ENCODE measurements around the gene GOLGA6B. TPM values are rescaled to one million over a fixed set of nuclear protein-coding genes. Genes with fewer than 3 reads are reported as not detected.

Gene GOLGA6B
- total RNA-seq, 5 donors from 2014 or later (not counting 1 experiment from before 2014, with no cell fraction given), result 0.47 TPM; not detected in 4

DNA sequence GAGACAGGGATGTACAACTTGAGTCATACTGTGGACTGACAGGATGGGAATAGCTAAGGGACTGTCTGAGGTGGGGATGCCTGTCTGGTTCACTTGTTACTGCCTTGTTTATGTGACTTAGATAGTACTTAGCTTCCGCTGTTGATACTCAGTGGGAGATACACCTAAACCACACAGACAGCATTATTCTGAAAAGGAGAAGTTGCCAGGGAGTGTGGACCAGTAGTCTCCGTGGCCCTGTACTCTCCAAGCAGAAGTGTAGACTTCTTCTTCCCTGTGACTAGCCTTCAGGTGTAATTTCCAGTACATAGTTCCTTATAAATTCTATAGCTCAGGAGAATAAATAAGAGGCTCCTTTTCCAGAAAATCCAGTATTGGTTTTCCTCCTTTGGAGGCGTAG, 26.4 kb downstream of the GOLGA6B start:
- no peak for ATAC-seq (replicated peaks in 1 of 4)
- Mint-ChIP-seq H3K36me3 (no peaks in the 10 kb centered on the region), H3K9me3 (no peaks in the 10 kb centered on the region), H3K27me3 (peaks cover 21 to 25% of the 10 kb centered on the region in 2 donors), H3K4me3 (no peak overlapping the region), H3K4me1 (peaks cover 6 to 10% (median 7%) of the 10 kb centered on the region in 3 donors), H3K27ac (no peak overlapping the region)
- no CpG with 5 or more reads among the region's 3 CpGs for WGBS (ENCODE audit: insufficient coverage)
- Histone ChIP-seq H3K27ac (ENCODE audit: low read length) (no peak overlapping the region), H3K4me3 (ENCODE audit: control insufficient read depth in 1 of 2, extremely low read depth in 1 of 2, low read length in 1 of 2) (no peak overlapping the region), H3K27me3 (replicated peaks in 1 of 2; ENCODE audit: control insufficient read depth in 2 of 2, extremely low read depth in 1 of 2, insufficient read depth in 2 of 2, low read length in 1 of 2) (peaks cover 0 to 19% of the 10 kb centered on the region in 2 experiments), H3K9me3 (no peaks in the 10 kb centered on the region), H3K36me3 (ENCODE audit: control insufficient read depth in 2 of 2, extremely low read depth in 1 of 2, insufficient read depth in 1 of 2, low read length in 1 of 2) (no peaks in the 10 kb centered on the region), H3K4me1 (ENCODE audit: control insufficient read depth in 1 of 2, extremely low read depth in 1 of 2, insufficient read depth in 2 of 2, low read length in 2 of 2) (peaks cover 0 to 8% of the 10 kb centered on the region in 2 experiments)
- no peak for DNase-seq
- CTCF ChIA-PET, result interaction anchor here (0.6 to 1.1 kb wide), 3 partner anchors 10 to 1283 kb away, joined by 3 to 4 read pairs (median 3); no protein-coding TSS in a partner anchor
- POLR2A ChIA-PET, result interaction anchor here in 1 of 2 donors (0.6 kb wide), 1 partner anchor 173 kb away, joined by 4 read pairs; no protein-coding TSS in a partner anchor

DNA sequence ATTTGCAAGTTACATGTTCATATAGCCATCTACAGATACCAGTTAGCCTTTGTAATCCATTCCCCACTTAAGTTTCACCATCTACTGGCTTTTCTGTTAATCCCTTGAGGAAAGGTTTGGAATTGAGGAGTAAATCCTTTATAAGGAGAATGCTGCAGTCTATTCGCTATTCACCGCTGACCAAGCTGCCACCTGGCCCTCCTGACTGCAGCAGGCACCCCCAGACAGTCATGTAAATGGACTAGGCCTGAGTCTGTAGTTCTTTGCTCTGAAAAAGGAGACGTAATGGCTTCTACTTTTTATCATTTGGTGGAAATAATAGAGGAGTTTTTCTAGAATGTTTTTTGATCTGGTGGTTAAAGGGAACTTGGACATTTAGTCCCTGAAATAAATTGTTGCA, 28.3 kb downstream of the GOLGA6B start:
- WGBS (ENCODE audit: insufficient coverage), result 80% methylated on average over 1 of the region's 3 CpGs
- no peaks in the 10 kb centered on the region for H3K9me3 ChIP-seq

DNA sequence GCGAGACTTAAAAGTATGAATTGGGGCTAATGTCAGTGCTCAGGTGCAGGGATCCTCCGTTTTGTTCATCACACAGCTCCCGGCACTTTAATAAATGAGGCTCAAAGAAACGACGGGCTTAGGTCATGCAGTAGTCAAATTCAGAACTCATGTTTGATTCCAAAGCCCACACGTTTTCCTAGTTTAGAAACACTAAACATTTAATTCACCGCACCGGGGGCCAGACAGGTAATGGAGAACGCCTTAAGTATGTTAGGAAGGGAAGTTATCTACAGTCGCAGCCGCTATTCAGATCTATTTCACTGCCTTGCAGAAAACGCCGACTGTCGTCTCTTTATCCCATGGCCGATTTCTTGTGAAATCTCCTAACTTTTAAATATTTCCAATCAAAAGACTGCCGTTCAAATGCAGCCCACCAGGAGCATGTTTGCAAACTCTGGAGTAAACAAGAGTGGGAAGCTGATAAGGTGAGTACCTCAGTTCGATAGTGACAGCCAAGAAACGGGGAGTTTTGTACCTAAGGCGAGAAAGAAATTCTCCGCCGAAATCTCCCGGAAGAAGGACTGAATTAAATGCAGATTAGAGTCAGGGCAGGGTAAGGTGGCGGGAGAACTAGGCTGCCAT, 30.9 kb downstream of the GOLGA6B start:
- H3K36me3 Mint-ChIP-seq, result no peaks in the 10 kb centered on the region

More for the DNA sequence above, 28.3 kb downstream of the GOLGA6B start:
- Histone ChIP-seq H3K36me3 (ENCODE audit: control insufficient read depth in 2 of 2, extremely low read depth in 1 of 2, insufficient read depth in 1 of 2, low read length in 1 of 2) (no peaks in the 10 kb centered on the region), H3K27ac (ENCODE audit: low read length) (no peak overlapping the region), H3K4me3 (ENCODE audit: control insufficient read depth in 1 of 2, extremely low read depth in 1 of 2, low read length in 1 of 2) (no peak overlapping the region), H3K4me1 (ENCODE audit: control insufficient read depth in 1 of 2, extremely low read depth in 1 of 2, insufficient read depth in 2 of 2, low read length in 2 of 2) (peaks cover 0 to 14% of the 10 kb centered on the region in 2 experiments), H3K27me3 (replicated peaks in 1 of 2; ENCODE audit: control insufficient read depth in 2 of 2, extremely low read depth in 1 of 2, insufficient read depth in 2 of 2, low read length in 1 of 2) (peaks cover 0 to 13% of the 10 kb centered on the region in 2 experiments)
- Mint-ChIP-seq H3K4me3 (no peak overlapping the region), H3K27me3 (peaks cover 9 to 11% of the 10 kb centered on the region in 2 donors), H3K36me3 (no peaks in the 10 kb centered on the region), H3K4me1 (peaks cover 14 to 19% (median 17%) of the 10 kb centered on the region in 3 donors), H3K27ac (no peak overlapping the region), H3K9me3 (no peaks in the 10 kb centered on the region)
- DNase-seq (no peak), ATAC-seq (replicated peaks in 1 of 4) (no peak)
- ChIA-PET POLR2A (interaction anchor here in 1 of 2 donors (0.6 kb wide), 1 partner anchor 552 kb away, joined by 4 read pairs; no protein-coding TSS in a partner anchor), CTCF (no interaction called here)

DNA sequence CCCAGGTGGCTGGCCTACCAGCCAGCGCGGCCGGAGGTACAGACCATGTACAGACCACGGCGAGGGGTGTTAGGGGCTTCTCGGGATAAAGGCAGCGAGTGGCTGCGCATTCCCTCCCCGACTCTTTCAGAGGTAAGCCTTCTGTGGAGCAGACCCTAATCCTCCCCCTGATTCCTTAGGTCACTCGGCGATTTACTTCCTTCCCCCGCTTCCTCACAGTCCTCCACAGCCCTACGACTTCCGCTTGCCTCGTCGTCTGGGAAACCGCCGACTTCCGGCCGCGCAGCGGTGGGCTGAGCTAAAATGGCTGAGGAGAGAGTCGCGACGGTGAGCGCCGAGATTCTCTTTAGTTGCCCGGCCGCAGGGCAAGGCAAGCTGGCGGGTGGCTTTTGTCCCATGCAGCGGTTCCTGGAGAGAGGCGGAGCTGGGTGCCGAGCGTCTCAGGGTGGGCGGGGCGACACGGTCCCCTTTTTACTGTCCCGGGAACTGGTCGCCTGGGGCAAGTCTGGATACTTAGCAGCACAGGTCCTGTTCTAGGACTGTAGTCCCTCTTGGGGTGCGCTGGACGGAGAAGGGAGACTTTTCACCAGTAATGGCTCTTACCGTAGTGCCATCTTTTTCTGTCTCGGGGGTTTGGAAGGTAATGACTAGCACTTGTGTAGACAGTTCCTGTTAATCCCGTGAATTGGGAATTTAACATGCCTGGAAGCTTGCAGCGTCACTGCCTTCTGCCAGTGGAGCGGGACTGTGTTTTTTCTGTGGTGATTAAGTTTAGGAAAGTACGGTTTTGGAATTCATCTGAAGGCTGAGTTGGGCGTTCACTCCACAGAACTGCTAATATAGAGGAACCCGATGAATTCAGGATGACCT, 31.7 kb downstream of the GOLGA6B start, which contains the start of the genes BBS4 and HIGD2B:
TSS of gene BBS4 (plus strand) at position 283 of the 870 bp plus-strand sequence. CDS start at position 304, 21 bp downstream.
TSS of gene HIGD2B (minus strand) at position 258 of the 870 bp plus-strand sequence. CDS start 9,808 bp downstream, outside the sequence.
- Mint-ChIP-seq H3K4me3 (peak within 1 kb of the TSS; percentile 96 to 98 (median 98)), H3K9me3 (no peaks in the 10 kb centered on the region), H3K27ac (peak within 1 kb of the TSS; percentile 92 to 93), H3K36me3 (no peaks in the 10 kb centered on the region), H3K4me1 (peaks cover 14 to 24% (median 19%) of the 10 kb centered on the region in 3 donors), H3K27me3 (no peaks in the 10 kb centered on the region)
- Histone ChIP-seq H3K4me3 (ENCODE audit: control insufficient read depth in 1 of 2, extremely low read depth in 1 of 2, low read length in 1 of 2) (peak within 1 kb of the TSS; percentile 88 to 96), H3K36me3 (ENCODE audit: control insufficient read depth in 2 of 2, extremely low read depth in 1 of 2, insufficient read depth in 1 of 2, low read length in 1 of 2) (no peaks in the 10 kb centered on the region), H3K4me1 (ENCODE audit: control insufficient read depth in 1 of 2, extremely low read depth in 1 of 2, insufficient read depth in 2 of 2, low read length in 2 of 2) (peaks cover 0 to 14% of the 10 kb centered on the region in 2 experiments), H3K9me3 (no peaks in the 10 kb centered on the region), H3K27ac (ENCODE audit: low read length) (peak within 1 kb of the TSS; percentile 89), H3K27me3 (replicated peaks in 1 of 2; ENCODE audit: control insufficient read depth in 2 of 2, extremely low read depth in 1 of 2, insufficient read depth in 2 of 2, low read length in 1 of 2) (no peaks in the 10 kb centered on the region)
- peak; percentile 68 to 90 (median 80) for DNase-seq
- POLR2A ChIA-PET, result interaction anchor here (0.5 to 1.5 kb wide), 5 partner anchors 37 to 730 kb away, joined by 3 to 7 read pairs (median 4); no protein-coding TSS in a partner anchor
- ATAC-seq (replicated peaks in 1 of 4), result peak; percentile 95 to 98 (median 98)
- under 1% methylated on average over 43 of the region's 49 CpGs for WGBS (ENCODE audit: insufficient coverage)
- CTCF ChIA-PET, result interaction anchor here in 1 of 2 donors (0.6 to 2.7 kb wide), 4 partner anchors 15 to 580 kb away, joined by 3 to 7 read pairs (median 3); no protein-coding TSS in a partner anchor

More for the DNA sequence above, 30.9 kb downstream of the GOLGA6B start:
- Mint-ChIP-seq H3K27ac (peak overlapping the region; percentile 92 to 93), H3K4me1 (peaks cover 14 to 24% (median 17%) of the 10 kb centered on the region in 3 donors), H3K27me3 (no peaks in the 10 kb centered on the region), H3K9me3 (no peaks in the 10 kb centered on the region), H3K4me3 (peak overlapping the region; percentile 96 to 98 (median 98))
- H3K36me3 ChIP-seq (ENCODE audit: control insufficient read depth in 2 of 2, extremely low read depth in 1 of 2, insufficient read depth in 1 of 2, low read length in 1 of 2), result no peaks in the 10 kb centered on the region
- DNase-seq (peak in 2 of 35 experiments; percentile 1 to 2), ATAC-seq (replicated peaks in 1 of 4) (peak in 2 of 4 experiments; percentile 7 to 9)
- ChIA-PET POLR2A (interaction anchor here in 1 of 2 donors (1.5 kb wide), 1 partner anchor 208 kb away, joined by 4 read pairs; no protein-coding TSS in a partner anchor), CTCF (interaction anchor here (0.5 to 2.7 kb wide), 5 partner anchors 14 to 905 kb away, joined by 3 to 7 read pairs (median 3); no protein-coding TSS in a partner anchor)
- H3K27me3 ChIP-seq (replicated peaks in 1 of 2; ENCODE audit: control insufficient read depth in 2 of 2, extremely low read depth in 1 of 2, insufficient read depth in 2 of 2, low read length in 1 of 2), result peaks cover 0 to 3% of the 10 kb centered on the region in 2 experiments
- 9% methylated on average over 7 of the region's 23 CpGs for WGBS (ENCODE audit: insufficient coverage)
- no peaks in the 10 kb centered on the region for H3K9me3 ChIP-seq
- H3K4me3 ChIP-seq (ENCODE audit: control insufficient read depth in 1 of 2, extremely low read depth in 1 of 2, low read length in 1 of 2), result peak overlapping the region; percentile 88 to 96
- peak overlapping the region; percentile 89 for H3K27ac ChIP-seq (ENCODE audit: low read length)
- peaks cover 0 to 14% of the 10 kb centered on the region in 2 experiments for H3K4me1 ChIP-seq (ENCODE audit: control insufficient read depth in 1 of 2, extremely low read depth in 1 of 2, insufficient read depth in 2 of 2, low read length in 2 of 2)

DNA sequence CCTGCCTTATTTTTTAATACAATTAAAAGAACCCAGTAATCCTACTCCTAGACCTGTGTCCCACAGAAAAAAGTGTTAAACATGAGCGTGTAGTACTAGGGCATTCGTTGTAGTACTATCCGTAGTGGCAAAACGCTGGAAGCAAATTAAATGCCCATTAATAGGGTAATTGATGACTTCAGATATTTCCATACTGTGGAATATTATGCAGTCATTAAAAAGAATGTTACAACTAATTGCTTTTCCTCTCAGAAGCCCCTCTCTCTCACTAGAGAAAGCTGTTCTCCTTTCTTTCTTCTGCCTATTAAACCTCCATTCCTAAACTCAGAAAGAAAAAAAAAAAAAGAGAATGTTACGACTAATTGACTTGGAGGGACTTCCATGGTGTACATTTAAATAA, 34.2 kb downstream of the GOLGA6B start:
- Histone ChIP-seq H3K27me3 (replicated peaks in 1 of 2; ENCODE audit: control insufficient read depth in 2 of 2, extremely low read depth in 1 of 2, insufficient read depth in 2 of 2, low read length in 1 of 2) (no peaks in the 10 kb centered on the region), H3K36me3 (ENCODE audit: control insufficient read depth in 2 of 2, extremely low read depth in 1 of 2, insufficient read depth in 1 of 2, low read length in 1 of 2) (no peaks in the 10 kb centered on the region), H3K4me1 (ENCODE audit: control insufficient read depth in 1 of 2, extremely low read depth in 1 of 2, insufficient read depth in 2 of 2, low read length in 2 of 2) (peaks cover 0 to 14% of the 10 kb centered on the region in 2 experiments), H3K9me3 (no peaks in the 10 kb centered on the region), H3K4me3 (ENCODE audit: control insufficient read depth in 1 of 2, extremely low read depth in 1 of 2, low read length in 1 of 2) (no peak overlapping the region), H3K27ac (ENCODE audit: low read length) (no peak overlapping the region)
- H3K4me1 Mint-ChIP-seq, result peaks cover 14 to 26% (median 20%) of the 10 kb centered on the region in 3 donors
- no CpG with 5 or more reads among the region's 5 CpGs for WGBS (ENCODE audit: insufficient coverage)
- H3K4me3 Mint-ChIP-seq, result no peak overlapping the region
- ATAC-seq (replicated peaks in 1 of 4), result no peak
- ChIA-PET POLR2A (interaction anchor here in 1 of 2 donors (0.7 kb wide), 1 partner anchor 89 kb away, joined by 4 read pairs; no protein-coding TSS in a partner anchor), CTCF (interaction anchor here in 1 of 2 donors (0.7 kb wide), 1 partner anchor 215 kb away, joined by 4 read pairs; no protein-coding TSS in a partner anchor)
- H3K27me3 Mint-ChIP-seq, result no peaks in the 10 kb centered on the region
- no peaks in the 10 kb centered on the region for H3K36me3 Mint-ChIP-seq
- no peaks in the 10 kb centered on the region for H3K9me3 Mint-ChIP-seq
- H3K27ac Mint-ChIP-seq, result no peak overlapping the region
- no peak for DNase-seq
